GM12864 (cell line): ENCODE data around the gene WASL.

ENCODE experiments used
- DNase-seq: peaks from one replicate; pipeline ENCODE4 v3.0.0-alpha.2; 2011; ENCODE audit warnings: low read depth
- H3K4me3 ChIP-seq: 2 replicates; pipeline ENCODE4 v1.5.1; 2011; ENCODE audit warnings: mild to moderate bottlenecking, low read depth, low read length, control low read depth
- CTCF ChIP-seq: IDR thresholded peaks from 2 replicates; pipeline ENCODE4 v1.5.1; 2011; ENCODE audit warnings: low read depth, mild to moderate bottlenecking, moderate library complexity, low read length, control low read depth, inconsistent platforms; ENCODE audit errors: missing control alignments

The WASL gene

GRCh38 chr7:123735539-123735938 is 13.3 kb downstream of the WASL start:
- no peak overlapping the region for H3K4me3 ChIP-seq
- TF ChIP-seq CTCF: no peak
- no peak for DNase-seq

- H3K4me3 ChIP-seq: no peak overlapping the region
- no peak for TF ChIP-seq CTCF
- DNase-seq: no peak
Observed at GRCh38 chr7:123734498-123734897, 14.3 kb downstream of the WASL start.

GRCh38 chr7:123732413-123733091 is 16.3 kb downstream of the WASL start:
- H3K4me3 ChIP-seq: no peak overlapping the region
- DNase-seq: no peak
- no peak for TF ChIP-seq CTCF

- no peak for TF ChIP-seq CTCF
- no peak for DNase-seq
- no peak overlapping the region for H3K4me3 ChIP-seq
Observed at GRCh38 chr7:123729218-123729578, 19.6 kb downstream of the WASL start.

DNA sequence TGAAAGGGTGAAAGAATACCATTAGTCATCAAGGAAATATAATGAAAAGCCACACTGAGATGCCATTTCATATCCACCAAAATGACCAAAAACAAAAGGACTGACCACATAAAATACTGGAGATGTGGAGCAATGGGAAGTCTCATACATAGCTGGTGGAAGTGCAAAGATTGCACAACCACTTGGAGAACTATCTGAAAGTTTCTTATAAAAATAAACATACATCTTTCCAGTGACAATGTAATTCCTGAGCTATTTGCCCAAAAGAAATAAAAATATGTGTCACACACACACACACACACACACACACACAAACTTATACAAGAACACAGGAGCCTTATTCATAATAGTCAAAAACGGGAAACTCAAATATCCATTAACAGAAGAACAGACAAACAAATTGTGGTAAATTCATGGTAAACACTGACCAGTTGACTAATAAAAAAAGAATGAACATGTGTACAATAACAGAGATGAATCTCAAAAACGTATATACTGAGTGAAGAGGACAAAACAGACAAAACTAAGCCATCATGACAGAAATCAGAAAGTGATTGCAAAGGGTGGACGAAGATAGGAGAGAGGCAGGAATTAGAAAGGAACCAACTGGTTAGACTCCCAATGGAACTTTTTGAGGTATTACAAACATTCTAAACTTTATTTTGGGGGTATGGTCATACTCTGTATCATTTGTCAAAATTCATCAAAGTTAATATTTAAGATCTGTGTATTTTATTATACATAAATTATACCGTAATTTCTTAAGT is 21.5 kb downstream of the WASL start:
- no peak overlapping the region for H3K4me3 ChIP-seq
- no peak for TF ChIP-seq CTCF
- no peak for DNase-seq

DNA sequence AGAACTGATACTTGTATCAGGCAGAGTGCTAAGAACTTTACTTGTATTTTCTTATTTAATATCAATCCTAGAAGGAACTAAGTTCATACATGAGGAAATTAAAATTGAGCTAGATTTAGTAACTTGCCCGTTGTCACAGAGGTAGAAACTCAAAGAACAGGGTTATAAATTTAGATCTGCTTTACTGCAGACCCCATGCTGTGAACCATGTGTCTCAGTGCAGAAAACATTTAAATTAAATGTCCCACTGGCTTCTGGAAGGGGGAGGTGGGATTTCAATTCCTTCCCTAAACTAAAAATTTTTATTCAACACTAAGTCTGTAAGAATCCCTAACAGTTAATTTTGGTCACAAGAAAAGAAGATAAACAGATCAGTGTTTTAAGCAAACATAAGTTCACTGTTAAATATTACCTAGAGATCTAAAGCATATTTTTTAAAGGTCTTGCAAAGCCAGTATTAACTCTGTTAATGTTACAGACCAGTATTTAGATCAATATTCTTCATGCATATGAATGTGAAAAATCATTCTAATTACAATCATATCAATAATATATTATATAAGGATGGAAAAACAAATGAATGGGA is 23.1 kb downstream of the WASL start:
- DNase-seq: no peak
- no peak overlapping the region for H3K4me3 ChIP-seq
- TF ChIP-seq CTCF: no peak
